Activated T-cell treated with anti-CD3 and anti-CD28 coated beads, Interleukin-2, amount 50 U/mL, for 72 hours (primary cell): ENCODE data around the gene SLC27A2. TPM values are rescaled to one million over a fixed set of nuclear protein-coding genes. Genes with fewer than 3 reads are reported as not detected.

Source experiments
- ATAC-seq, 2 donors: fragments of 150-1000 bp; cut with Tn5 transposase; replicated peaks in 1 of 2; 2 replicates each; pipeline ENCODE4 v1.10.0; 2021; ENCODE audit warnings: moderate library complexity in 2 of 2, mild to moderate bottlenecking in 1 of 2
- DNase-seq, 2 donors: peaks; one replicate each; pipeline ENCODE4 v3.0.0; 2021 to 2022; ENCODE audit warnings: mixed read lengths in 1 of 2
- H3K27ac Mint-ChIP-seq: one replicate; pipeline ENCODE4 v1.8.0; 2022; ENCODE audit warnings: mild to moderate bottlenecking, moderate library complexity, mixed read lengths
- H3K27me3 Mint-ChIP-seq: one replicate; pipeline ENCODE4 v1.8.0; 2022; ENCODE audit warnings: low read depth, mixed read lengths
- H3K36me3 Mint-ChIP-seq, 2 donors: one replicate each; pipeline ENCODE4 v1.8.0; 2022; ENCODE audit warnings: mixed read lengths in 2 of 2, mild to moderate bottlenecking in 1 of 2; ENCODE audit not compliant: insufficient read depth in 2 of 2
- H3K4me1 Mint-ChIP-seq: one replicate; pipeline ENCODE4 v1.8.0; 2022; ENCODE audit warnings: low read depth, mixed read lengths
- H3K4me3 Mint-ChIP-seq, 2 donors: one replicate each; pipeline ENCODE4 v1.8.0; 2022; ENCODE audit warnings: mild to moderate bottlenecking in 2 of 2, mixed read lengths in 2 of 2, moderate library complexity in 2 of 2
- H3K9me3 Mint-ChIP-seq, 2 donors: one replicate each; pipeline ENCODE4 v1.8.0; 2022; ENCODE audit warnings: mixed read lengths in 2 of 2
- total RNA-seq, 2 donors: library from RNA; stranded (reverse); gene quantifications; one replicate each; pipeline ENCODE4 v1.2.3, GENCODE V29; 2022

The SLC27A2 gene
- total RNA-seq, 2 donors from 2014 or later, result 27.6 to 33.5 TPM

GRCh38 chr15:50280271-50280670 lies 98.3 kb downstream of the SLC27A2 start:
- no peaks in the 10 kb centered on the region for H3K27me3 Mint-ChIP-seq
- DNase-seq, result no peak
- peaks cover 23% of the 10 kb centered on the region for H3K4me1 Mint-ChIP-seq
- H3K4me3 Mint-ChIP-seq, result no peak overlapping the region
- no peak overlapping the region for H3K27ac Mint-ChIP-seq
- H3K36me3 Mint-ChIP-seq, result peaks cover 0 to 5% of the 10 kb centered on the region in 2 donors
- no peak for ATAC-seq
- no peaks in the 10 kb centered on the region for H3K9me3 Mint-ChIP-seq

- Mint-ChIP-seq H3K9me3 (no peaks in the 10 kb centered on the region), H3K4me3 (no peak overlapping the region), H3K27me3 (no peaks in the 10 kb centered on the region), H3K36me3 (peaks cover 0 to 8% of the 10 kb centered on the region in 2 donors), H3K27ac (no peak overlapping the region), H3K4me1 (peaks cover 14% of the 10 kb centered on the region)
- DNase-seq, result no peak
- no peak for ATAC-seq
These were observed 99.4 kb downstream of the SLC27A2 start for GRCh38 chr15:50281427-50281826.

Other genes with a start within 250 kb of the SLC27A2 start
- gene ATP8B4, start 63.0 kb upstream of the SLC27A2 start, total RNA-seq, result 10 to 100 TPM; 14.0 to 21.3 TPM
- 1 to 10 TPM; 1.1 to 1.7 TPM for gene HDC, start 83.5 kb downstream of the SLC27A2 start, total RNA-seq
- 10 to 100 TPM; 51.6 to 56.4 TPM for gene GABPB1, start 173.0 kb downstream of the SLC27A2 start, total RNA-seq
- gene USP8, start 242.2 kb downstream of the SLC27A2 start, total RNA-seq, result 10 to 100 TPM; 52.7 to 64.5 TPM